ENCODE results near the gene DCHS1. TPM values are rescaled to one million over a fixed set of nuclear protein-coding genes. Genes with fewer than 3 reads are reported as not detected.

Gene DCHS1
- total and polyA plus RNA-seq, 2 of the 13 experiments (the other 11 are each of a cell fraction or from before 2014, with no cell fraction given): under 0.01 to 0.03 TPM

GRCh38 chr11:6682936-6683861 is 27.6 kb upstream of the DCHS1 start, which contains the start of gene MRPL17 (continued):
- TF ChIP-seq ISL2 (CRISPR knock-in tag; IDR thresholded peaks at IDR 0.05): peak; percentile 66
- TF ChIP-seq KLF16 (CRISPR knock-in tag; IDR thresholded peaks at IDR 0.05): peak; percentile 28 to 93; a peak in 1 of 4 replicates
- TF ChIP-seq ZNF577 (CRISPR knock-in tag; IDR thresholded peaks at IDR 0.05; ENCODE audit: borderline replicate concordance, low read depth): no peak
- peak; percentile 57 for TF ChIP-seq IRF2 (CRISPR knock-in tag; IDR thresholded peaks at IDR 0.05)
- peak; percentile 99 for TF ChIP-seq ZNF891 (CRISPR knock-in tag; IDR thresholded peaks at IDR 0.05)
- 0 out of 2 replicates have a peak, but pooled peaks have one; percentile 35 for TF ChIP-seq ZNF468 (CRISPR knock-in tag; IDR thresholded peaks at IDR 0.05)
- no peak; the same call in 1 of the 2 replicates for TF ChIP-seq FIP1L1 (IDR thresholded peaks at IDR 0.05; ENCODE audit: borderline replicate concordance, insufficient read depth, low read depth, low read length)
- TF ChIP-seq ZFYVE20 (CRISPR knock-in tag; IDR thresholded peaks at IDR 0.05; ENCODE audit: borderline replicate concordance, low read depth): 0 out of 2 replicates have a peak, but pooled peaks have one; percentile 75
- no peak for TF ChIP-seq ZMYM2 (CRISPR knock-in tag; IDR thresholded peaks at IDR 0.05)
- peak; percentile 66 for TF ChIP-seq ZNF710 (CRISPR knock-in tag; IDR thresholded peaks at IDR 0.05; ENCODE audit: borderline replicate concordance)
- no peak; the same call in 1 of the 2 replicates for TF ChIP-seq ZNF441 (CRISPR knock-in tag; IDR thresholded peaks at IDR 0.05; ENCODE audit: borderline replicate concordance)
- TF ChIP-seq HNRNPH1 (optimal IDR thresholded peaks at IDR 0.05; ENCODE audit: low read depth, low read length): peak; percentile 15
- no peak for TF ChIP-seq ZNF562 (CRISPR knock-in tag; IDR thresholded peaks at IDR 0.05; ENCODE audit: borderline replicate concordance)
- peak; percentile 85; the same call in 1 of the 2 replicates for TF ChIP-seq THAP9 (CRISPR knock-in tag; IDR thresholded peaks at IDR 0.05; ENCODE audit: borderline replicate concordance)
- peak; percentile 42; the same call in 1 of the 2 replicates for TF ChIP-seq JUND (CRISPR knock-in tag; IDR thresholded peaks at IDR 0.05)
- no peak for TF ChIP-seq TBL1XR1 (IDR thresholded peaks at IDR 0.05; ENCODE audit: borderline replicate concordance, low read length, partially characterized antibody)
- TF ChIP-seq ZNF761 (CRISPR knock-in tag; conservative IDR thresholded peaks at IDR 0.05): 0 out of 2 replicates have a peak, but pooled peaks have one; percentile 63
- TF ChIP-seq SALL1 (CRISPR knock-in tag; IDR thresholded peaks at IDR 0.05): peak; percentile 95
- TF ChIP-seq KDM4B (CRISPR knock-in tag; IDR thresholded peaks at IDR 0.05): peak; percentile 76; the same call in 1 of the 2 replicates
- peak; percentile 79; the same call in 1 of the 2 replicates for TF ChIP-seq DZIP1 (CRISPR knock-in tag; IDR thresholded peaks at IDR 0.05)
- TF ChIP-seq ZBTB42 (CRISPR knock-in tag; IDR thresholded peaks at IDR 0.05): no peak; the same call in 1 of the 2 replicates
